Measurements from ENCODE around the gene EVX1.

Gene EVX1

DNA sequence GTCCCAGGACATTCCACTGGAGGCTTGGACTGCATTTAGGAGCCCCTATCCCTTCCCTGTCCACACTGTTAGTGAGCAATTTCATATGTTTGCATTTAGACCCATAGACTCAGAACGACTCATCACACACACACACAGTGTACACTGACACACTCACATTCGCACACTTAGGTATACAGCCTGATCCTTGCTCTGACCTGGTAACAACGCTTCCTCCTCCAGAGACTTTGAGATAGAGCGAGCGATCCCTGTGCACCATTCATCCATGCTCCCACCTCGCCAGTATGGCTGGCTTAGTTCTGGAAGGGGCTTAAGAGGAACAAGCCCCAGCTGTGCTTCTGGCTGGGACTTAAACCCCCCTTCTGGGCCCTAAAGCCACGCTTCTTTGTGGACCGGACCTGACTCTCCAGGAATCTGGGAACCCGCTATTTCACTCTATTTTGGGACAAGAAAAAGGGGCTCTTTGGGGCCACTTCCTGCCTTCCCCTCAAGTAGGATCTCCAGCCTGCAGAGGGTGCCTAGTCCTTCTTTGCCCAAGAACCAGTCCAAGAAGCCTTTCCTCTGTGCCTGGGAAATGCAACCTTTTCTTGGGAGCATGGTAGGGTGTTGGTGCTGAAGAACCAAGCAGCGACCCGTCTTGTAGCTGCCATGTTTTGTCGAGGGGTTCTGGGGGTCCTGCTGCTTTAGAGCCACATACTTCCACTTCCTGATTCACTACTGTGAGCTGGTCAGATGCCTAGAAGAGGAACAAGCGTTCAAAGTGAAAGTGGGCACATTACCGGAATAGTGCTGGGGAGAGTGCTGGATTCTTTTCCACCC is 41.6 kb upstream of the EVX1 start:
- Histone ChIP-seq H3K36me3 (ENCODE audit: control insufficient read depth, insufficient read depth, low read length) (no peaks in the 10 kb centered on the region), H3K9ac (ENCODE audit: low read depth, low read length) (no peak overlapping the region), H3K9me3 (ENCODE audit: control insufficient read depth, insufficient read depth, low read length) (no peaks in the 10 kb centered on the region), H3K4me3 (ENCODE audit: low read depth, low read length) (peak overlapping the region; percentile 38), H3K27me3 (ENCODE audit: control insufficient read depth, insufficient read depth, low read length) (peaks cover 94% of the 10 kb centered on the region), H3K4me1 (ENCODE audit: control insufficient read depth, insufficient read depth, low read length) (no peaks in the 10 kb centered on the region)

DNA sequence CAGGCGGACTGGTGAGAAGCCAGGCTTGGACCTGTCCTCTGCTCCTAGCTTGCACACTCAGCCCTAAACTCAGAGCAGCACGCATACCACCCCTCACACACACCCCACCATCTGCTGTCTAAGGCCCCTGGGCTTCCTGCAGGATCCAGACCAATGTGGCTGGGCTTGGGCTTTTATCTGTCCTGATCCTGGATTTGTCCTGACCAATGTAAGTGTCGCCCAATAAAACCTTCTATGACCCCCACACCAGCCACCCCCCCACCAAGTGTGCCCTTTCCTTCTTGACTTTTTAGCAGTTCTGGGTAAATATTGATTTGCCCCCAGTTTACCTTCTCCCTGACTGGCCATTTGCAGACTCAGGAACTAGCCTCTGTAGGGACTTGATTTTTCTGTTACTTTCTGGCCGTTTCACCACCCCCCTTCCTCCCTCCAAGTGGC is 41.0 kb upstream of the EVX1 start:
- Histone ChIP-seq H3K4me1 (ENCODE audit: control insufficient read depth, insufficient read depth, low read length) (no peaks in the 10 kb centered on the region), H3K27me3 (ENCODE audit: control insufficient read depth, insufficient read depth, low read length) (peaks cover 94% of the 10 kb centered on the region), H3K9me3 (ENCODE audit: control insufficient read depth, insufficient read depth, low read length) (no peaks in the 10 kb centered on the region), H3K36me3 (ENCODE audit: control insufficient read depth, insufficient read depth, low read length) (no peaks in the 10 kb centered on the region), H3K4me3 (ENCODE audit: low read depth, low read length) (peak overlapping the region; percentile 38), H3K9ac (ENCODE audit: low read depth, low read length) (no peak overlapping the region)

DNA sequence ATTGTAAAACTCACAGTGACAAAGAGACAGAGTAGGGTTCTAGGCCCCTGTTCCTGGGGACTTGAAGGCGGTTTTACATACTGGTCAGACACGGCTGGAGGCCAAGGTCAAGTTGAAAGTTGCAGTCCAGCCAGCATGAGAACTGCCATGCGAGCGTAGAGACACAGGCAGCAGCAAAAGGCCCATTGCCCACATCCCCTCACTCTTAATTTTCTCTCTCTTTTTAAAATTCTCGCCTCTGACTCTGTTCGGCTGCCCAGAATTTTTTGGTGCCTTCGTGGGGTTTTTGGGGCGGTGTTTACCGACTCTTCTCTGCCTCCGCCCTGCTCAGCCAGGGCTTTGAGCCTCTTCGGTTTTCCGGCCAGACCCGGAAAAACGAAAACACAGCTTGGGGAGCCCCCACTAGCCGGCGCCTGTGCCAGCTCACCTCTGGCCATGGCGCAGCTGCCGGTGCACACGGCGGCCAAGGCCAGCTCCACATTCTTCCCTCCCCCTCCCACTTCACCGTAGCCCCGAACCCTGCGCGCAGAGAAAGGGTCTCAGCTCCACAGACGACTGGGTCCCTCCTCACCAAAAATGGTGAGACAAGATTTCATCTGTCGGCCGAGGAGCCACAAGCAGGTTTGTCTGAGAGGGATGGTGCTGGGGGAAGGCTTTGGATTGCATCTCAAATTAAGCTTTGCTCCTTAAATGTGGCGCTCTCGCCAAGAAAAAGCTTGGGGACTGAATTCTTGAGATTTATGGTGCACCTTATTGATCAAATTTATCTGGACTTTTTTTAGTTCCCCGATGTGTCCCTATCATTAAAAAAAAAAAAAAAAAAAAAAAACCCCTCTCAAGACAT is 40.4 kb upstream of the EVX1 start:
- Histone ChIP-seq H3K9me3 (ENCODE audit: control insufficient read depth, insufficient read depth, low read length) (no peaks in the 10 kb centered on the region), H3K4me1 (ENCODE audit: control insufficient read depth, insufficient read depth, low read length) (no peaks in the 10 kb centered on the region), H3K36me3 (ENCODE audit: control insufficient read depth, insufficient read depth, low read length) (no peaks in the 10 kb centered on the region), H3K9ac (ENCODE audit: low read depth, low read length) (no peak overlapping the region), H3K4me3 (ENCODE audit: low read depth, low read length) (peak overlapping the region; percentile 33), H3K27me3 (ENCODE audit: control insufficient read depth, insufficient read depth, low read length) (peaks cover 94% of the 10 kb centered on the region)

DNA sequence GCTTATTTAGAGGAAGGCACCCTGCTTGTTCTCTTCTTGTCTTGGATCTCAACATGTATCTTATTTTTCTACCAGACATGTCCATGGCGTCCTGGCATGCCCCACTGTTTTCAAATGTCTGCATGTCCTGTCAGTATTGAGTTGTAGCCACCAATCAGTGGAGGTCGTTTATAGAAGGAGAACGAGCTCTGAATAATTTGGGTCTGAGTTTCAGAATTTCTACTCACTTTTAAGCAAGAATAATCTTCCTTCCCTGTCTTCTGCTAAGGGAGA is 39.8 kb upstream of the EVX1 start:
- Histone ChIP-seq H3K9ac (ENCODE audit: low read depth, low read length) (no peak overlapping the region), H3K36me3 (ENCODE audit: control insufficient read depth, insufficient read depth, low read length) (no peaks in the 10 kb centered on the region), H3K4me1 (ENCODE audit: control insufficient read depth, insufficient read depth, low read length) (no peaks in the 10 kb centered on the region), H3K27me3 (ENCODE audit: control insufficient read depth, insufficient read depth, low read length) (peaks cover 94% of the 10 kb centered on the region), H3K9me3 (ENCODE audit: control insufficient read depth, insufficient read depth, low read length) (no peaks in the 10 kb centered on the region), H3K4me3 (ENCODE audit: low read depth, low read length) (no peak overlapping the region)

DNA sequence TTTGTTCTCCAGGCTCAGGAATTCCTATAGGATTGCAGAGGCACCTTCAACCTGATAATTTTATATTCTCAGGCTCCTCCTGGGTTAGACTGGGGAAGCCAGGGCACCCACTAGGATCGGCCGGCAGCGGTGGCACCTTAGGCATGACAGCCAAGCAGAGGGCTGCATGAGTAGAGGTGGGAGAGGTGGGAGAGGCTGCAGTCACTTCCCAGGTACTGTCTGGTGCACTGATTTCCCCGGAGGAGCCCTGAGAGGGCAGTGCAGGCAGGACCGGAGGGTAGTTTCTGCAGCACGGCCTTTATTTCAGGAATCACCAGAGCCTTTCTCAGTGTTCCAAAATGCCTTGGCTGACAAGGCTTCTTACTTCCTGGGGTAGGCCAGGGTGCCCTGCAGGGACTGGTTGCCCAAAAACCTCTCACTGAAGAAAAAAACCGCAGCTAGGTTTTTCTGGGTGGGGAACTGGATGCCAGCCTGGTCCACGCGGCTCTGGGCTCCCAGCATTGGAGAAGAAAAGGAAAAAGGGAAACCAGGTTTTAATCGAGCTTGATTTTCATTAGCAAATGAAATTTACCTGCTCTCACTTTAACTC is 39.1 kb upstream of the EVX1 start:
- no peaks in the 10 kb centered on the region for H3K4me1 ChIP-seq (ENCODE audit: control insufficient read depth, insufficient read depth, low read length)
- peaks cover 94% of the 10 kb centered on the region for H3K27me3 ChIP-seq (ENCODE audit: control insufficient read depth, insufficient read depth, low read length)

DNA sequence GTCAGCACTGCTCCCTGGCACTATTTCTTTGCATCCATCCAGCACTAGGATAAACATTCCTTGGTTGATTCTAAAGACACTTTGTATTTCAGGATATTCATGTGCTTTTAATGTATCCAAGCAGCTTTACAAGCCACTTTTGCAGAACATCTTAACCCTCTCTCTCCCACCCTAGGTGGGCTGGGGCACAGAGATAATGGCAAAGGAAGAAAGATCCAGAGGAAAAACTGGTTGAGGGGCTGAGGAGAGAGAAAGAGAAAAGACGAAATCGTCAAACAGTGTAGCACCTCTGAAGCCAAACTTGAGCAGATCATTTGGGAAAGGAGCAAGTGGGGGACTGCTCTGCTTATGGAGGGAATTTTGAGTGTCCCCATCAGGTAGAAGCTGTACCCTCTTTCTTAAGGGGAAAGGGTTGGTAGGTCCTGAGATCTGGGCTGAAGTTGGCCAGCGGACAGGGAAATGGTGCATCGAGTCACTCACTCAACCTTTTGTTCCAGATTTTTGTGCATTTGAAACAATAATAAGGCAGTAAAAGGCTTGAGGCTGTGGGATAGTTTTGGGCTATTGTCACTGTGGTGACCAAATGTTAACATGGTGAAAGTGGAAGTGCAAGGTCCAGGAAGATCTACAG is 38.5 kb upstream of the EVX1 start:
- no peaks in the 10 kb centered on the region for H3K9me3 ChIP-seq (ENCODE audit: control insufficient read depth, insufficient read depth, low read length)
- H3K4me3 ChIP-seq (ENCODE audit: low read depth, low read length), result no peak overlapping the region
- H3K27me3 ChIP-seq (ENCODE audit: control insufficient read depth, insufficient read depth, low read length), result peaks cover 94% of the 10 kb centered on the region
- no peaks in the 10 kb centered on the region for H3K4me1 ChIP-seq (ENCODE audit: control insufficient read depth, insufficient read depth, low read length)
- no peak overlapping the region for H3K9ac ChIP-seq (ENCODE audit: low read depth, low read length)
- H3K36me3 ChIP-seq (ENCODE audit: control insufficient read depth, insufficient read depth, low read length), result no peaks in the 10 kb centered on the region

More for the DNA sequence above, 39.1 kb upstream of the EVX1 start:
- no peaks in the 10 kb centered on the region for H3K36me3 ChIP-seq (ENCODE audit: control insufficient read depth, insufficient read depth, low read length)
- H3K4me3 ChIP-seq (ENCODE audit: low read depth, low read length), result no peak overlapping the region
- no peak overlapping the region for H3K9ac ChIP-seq (ENCODE audit: low read depth, low read length)
- no peaks in the 10 kb centered on the region for H3K9me3 ChIP-seq (ENCODE audit: control insufficient read depth, insufficient read depth, low read length)

DNA sequence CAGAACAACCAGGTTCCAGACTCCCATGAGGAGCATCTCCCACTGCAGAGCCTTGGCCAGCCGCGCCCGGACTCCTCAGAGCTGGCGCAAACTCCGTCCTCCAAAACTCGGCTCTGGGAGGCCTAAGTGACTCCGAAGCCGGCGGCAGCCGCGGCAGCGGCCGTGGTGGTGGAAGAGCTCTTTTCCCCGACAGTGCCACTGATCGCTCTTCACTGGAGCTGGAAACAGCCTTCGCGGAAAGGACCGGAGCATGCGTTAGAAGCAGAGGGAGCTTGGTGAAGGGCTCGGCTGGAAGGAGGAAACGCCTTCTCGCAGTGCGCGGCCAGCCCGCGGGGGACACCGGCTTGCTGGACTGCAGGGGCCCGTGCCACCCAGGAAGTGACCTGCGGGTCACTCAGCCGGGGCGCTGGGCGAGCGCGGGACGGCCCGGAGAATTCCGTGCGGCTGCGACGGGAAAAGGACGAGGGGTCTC is 37.7 kb upstream of the EVX1 start:
- Histone ChIP-seq H3K4me1 (ENCODE audit: control insufficient read depth, insufficient read depth, low read length) (no peaks in the 10 kb centered on the region), H3K9me3 (ENCODE audit: control insufficient read depth, insufficient read depth, low read length) (no peaks in the 10 kb centered on the region), H3K27me3 (ENCODE audit: control insufficient read depth, insufficient read depth, low read length) (peaks cover 98% of the 10 kb centered on the region), H3K9ac (ENCODE audit: low read depth, low read length) (no peak overlapping the region), H3K36me3 (ENCODE audit: control insufficient read depth, insufficient read depth, low read length) (no peaks in the 10 kb centered on the region), H3K4me3 (ENCODE audit: low read depth, low read length) (peak overlapping the region; percentile 30)

DNA sequence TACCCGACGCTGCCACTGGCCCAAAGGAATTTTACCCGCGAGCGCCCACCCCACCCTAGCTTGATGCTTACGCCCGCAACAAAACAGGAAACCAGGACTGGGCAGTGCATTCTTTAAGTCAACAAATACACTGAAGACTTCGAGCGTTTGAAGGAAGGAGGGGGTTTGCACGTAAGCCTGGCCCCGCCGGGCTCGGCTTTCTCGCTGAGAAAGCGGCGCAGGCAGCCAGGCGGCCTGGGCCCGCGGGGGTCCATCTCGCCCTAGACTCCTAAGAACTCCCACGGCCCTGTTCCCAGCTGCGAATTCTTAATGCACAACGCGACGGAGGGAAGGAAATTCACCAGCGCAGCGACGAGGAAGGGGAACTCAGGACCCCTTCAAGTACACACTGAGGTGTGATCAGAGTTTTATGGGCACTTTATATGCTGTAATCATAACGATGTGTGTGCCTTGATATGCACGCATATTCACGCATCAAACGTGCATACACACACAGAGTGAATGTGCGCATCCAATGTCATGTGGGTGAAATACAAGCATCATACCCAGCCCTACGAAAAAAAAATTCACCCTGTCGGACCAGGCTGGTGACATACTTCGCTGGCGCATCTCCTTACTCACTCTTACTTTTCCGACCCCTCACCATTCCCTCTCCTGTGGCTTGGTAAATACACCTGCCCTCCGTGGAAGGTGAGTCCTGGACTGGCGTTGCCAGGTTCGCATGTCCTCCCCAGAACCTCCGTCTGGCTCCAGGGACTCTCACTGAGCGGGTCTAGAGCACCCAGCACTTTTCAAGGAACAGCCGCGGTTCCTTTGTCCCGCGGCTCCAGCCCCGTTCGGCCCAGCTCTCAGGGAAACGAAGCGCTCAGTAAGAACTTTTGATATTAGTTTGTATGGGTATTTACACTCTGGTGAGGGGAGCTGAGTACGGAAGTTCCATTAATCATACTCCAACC is 37.0 kb upstream of the EVX1 start:
- no peaks in the 10 kb centered on the region for H3K4me1 ChIP-seq (ENCODE audit: control insufficient read depth, insufficient read depth, low read length)
- peaks cover 100% of the 10 kb centered on the region for H3K27me3 ChIP-seq (ENCODE audit: control insufficient read depth, insufficient read depth, low read length)
- no peak overlapping the region for H3K9ac ChIP-seq (ENCODE audit: low read depth, low read length)
- no peaks in the 10 kb centered on the region for H3K9me3 ChIP-seq (ENCODE audit: control insufficient read depth, insufficient read depth, low read length)
- peak overlapping the region; percentile 12 for H3K4me3 ChIP-seq (ENCODE audit: low read depth, low read length)
- no peaks in the 10 kb centered on the region for H3K36me3 ChIP-seq (ENCODE audit: control insufficient read depth, insufficient read depth, low read length)

DNA sequence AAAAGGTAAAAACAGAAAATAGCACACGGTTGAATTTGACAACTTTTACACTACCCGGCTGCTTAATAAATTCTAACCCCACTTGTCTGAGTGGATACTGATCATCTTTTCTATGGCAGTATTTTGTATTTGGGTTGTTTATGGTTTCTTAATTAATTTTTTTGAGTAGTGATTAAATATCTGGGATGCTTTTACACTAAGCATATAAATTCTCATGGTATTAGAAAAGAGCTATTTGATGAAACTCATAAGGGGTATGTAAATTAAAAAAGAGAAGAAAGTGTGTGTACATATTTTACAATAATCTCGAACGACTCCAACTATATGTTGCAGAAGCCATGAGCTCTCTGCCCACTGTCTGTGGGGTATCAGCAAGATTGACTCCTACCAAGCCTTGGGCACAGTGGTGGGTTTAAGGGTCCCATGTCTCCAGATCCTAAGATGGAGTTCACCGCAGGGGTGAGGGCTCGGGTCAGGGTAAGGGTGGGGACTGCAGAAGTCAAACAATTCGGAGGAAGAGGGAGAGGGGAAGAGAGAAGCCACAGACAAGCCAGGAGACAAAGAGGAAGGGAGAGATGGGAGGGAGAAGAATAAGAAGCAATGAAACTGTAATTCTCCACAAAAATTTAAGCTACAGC is 35.1 kb upstream of the EVX1 start:
- H3K9me3 ChIP-seq (ENCODE audit: control insufficient read depth, insufficient read depth, low read length), result no peaks in the 10 kb centered on the region
- peaks cover 100% of the 10 kb centered on the region for H3K27me3 ChIP-seq (ENCODE audit: control insufficient read depth, insufficient read depth, low read length)
- H3K4me1 ChIP-seq (ENCODE audit: control insufficient read depth, insufficient read depth, low read length), result no peaks in the 10 kb centered on the region
- no peak overlapping the region for H3K9ac ChIP-seq (ENCODE audit: low read depth, low read length)
- H3K36me3 ChIP-seq (ENCODE audit: control insufficient read depth, insufficient read depth, low read length), result no peaks in the 10 kb centered on the region
- H3K4me3 ChIP-seq (ENCODE audit: low read depth, low read length), result no peak overlapping the region

DNA sequence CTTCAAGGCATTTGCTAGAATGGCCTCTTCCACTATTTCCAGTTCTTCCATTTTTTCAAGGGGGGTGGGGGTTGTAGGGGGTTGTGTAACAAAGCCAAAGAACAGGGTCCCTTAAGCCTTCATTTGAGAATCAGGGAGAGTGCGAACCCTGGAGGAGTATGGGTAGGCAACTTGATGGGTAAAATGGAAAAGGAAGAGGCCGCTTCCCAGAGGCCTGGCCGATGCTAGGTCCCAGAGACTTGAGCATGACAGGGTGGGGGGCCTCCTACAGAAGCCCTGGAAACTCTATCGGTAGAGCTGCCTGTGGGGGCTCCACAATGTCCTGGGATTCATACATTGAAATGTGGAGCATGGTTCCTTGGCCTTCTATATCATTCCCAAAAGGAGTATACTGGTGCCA is 33.6 kb upstream of the EVX1 start:
- no peaks in the 10 kb centered on the region for H3K9me3 ChIP-seq (ENCODE audit: control insufficient read depth, insufficient read depth, low read length)
- no peak overlapping the region for H3K9ac ChIP-seq (ENCODE audit: low read depth, low read length)
- H3K36me3 ChIP-seq (ENCODE audit: control insufficient read depth, insufficient read depth, low read length), result no peaks in the 10 kb centered on the region
- peaks cover 100% of the 10 kb centered on the region for H3K27me3 ChIP-seq (ENCODE audit: control insufficient read depth, insufficient read depth, low read length)
- peak overlapping the region; percentile 1 for H3K4me3 ChIP-seq (ENCODE audit: low read depth, low read length)
- no peaks in the 10 kb centered on the region for H3K4me1 ChIP-seq (ENCODE audit: control insufficient read depth, insufficient read depth, low read length)
